Measurements from ENCODE around the gene ABHD1. TPM values are rescaled to one million over a fixed set of nuclear protein-coding genes. Genes with fewer than 3 reads are reported as not detected.
"Not testable (repeated sequence)": the region's sequence is repeated elsewhere in the genome, so short reads cannot be mapped to it uniquely, and the experiment has no call there.

Gene ABHD1
- total RNA-seq, 2 donors from 2014 or later, result 0.29 to 1.0 TPM

- Histone ChIP-seq H3K4me1 (ENCODE audit: control insufficient read depth, insufficient read depth, low read length) (no peaks in the 10 kb centered on the region), H3K4me3 (ENCODE audit: low read length) (no peak overlapping the region), H3K9ac (ENCODE audit: extremely low read depth, low read length, poor library complexity, severe bottlenecking) (no peak overlapping the region), H3K9me3 (ENCODE audit: control insufficient read depth, low read length) (no peaks in the 10 kb centered on the region), H3K27ac (ENCODE audit: low read depth, low read length) (no peak overlapping the region), H3K36me3 (ENCODE audit: control insufficient read depth, insufficient read depth, low read length) (no peaks in the 10 kb centered on the region), H3K27me3 (ENCODE audit: control insufficient read depth, insufficient read depth, low read length, poor library complexity, severe bottlenecking) (peaks cover 24% of the 10 kb centered on the region)
- TF ChIP-seq, protein P1, sequence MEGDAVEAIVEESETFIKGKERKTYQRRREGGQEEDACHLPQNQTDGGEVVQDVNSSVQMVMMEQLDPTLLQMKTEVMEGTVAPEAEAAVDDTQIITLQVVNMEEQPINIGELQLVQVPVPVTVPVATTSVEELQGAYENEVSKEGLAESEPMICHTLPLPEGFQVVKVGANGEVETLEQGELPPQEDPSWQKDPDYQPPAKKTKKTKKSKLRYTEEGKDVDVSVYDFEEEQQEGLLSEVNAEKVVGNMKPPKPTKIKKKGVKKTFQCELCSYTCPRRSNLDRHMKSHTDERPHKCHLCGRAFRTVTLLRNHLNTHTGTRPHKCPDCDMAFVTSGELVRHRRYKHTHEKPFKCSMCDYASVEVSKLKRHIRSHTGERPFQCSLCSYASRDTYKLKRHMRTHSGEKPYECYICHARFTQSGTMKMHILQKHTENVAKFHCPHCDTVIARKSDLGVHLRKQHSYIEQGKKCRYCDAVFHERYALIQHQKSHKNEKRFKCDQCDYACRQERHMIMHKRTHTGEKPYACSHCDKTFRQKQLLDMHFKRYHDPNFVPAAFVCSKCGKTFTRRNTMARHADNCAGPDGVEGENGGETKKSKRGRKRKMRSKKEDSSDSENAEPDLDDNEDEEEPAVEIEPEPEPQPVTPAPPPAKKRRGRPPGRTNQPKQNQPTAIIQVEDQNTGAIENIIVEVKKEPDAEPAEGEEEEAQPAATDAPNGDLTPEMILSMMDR (conservative IDR thresholded peaks at IDR 0.05), result no peak
- Mint-ChIP-seq H3K27ac (no peak overlapping the region), H3K4me3 (no peak overlapping the region), H3K27me3 (ENCODE audit: insufficient read depth) (peaks cover 15% of the 10 kb centered on the region), H3K4me1 (no peaks in the 10 kb centered on the region), H3K36me3 (ENCODE audit: low read depth) (no peaks in the 10 kb centered on the region), H3K9me3 (no peaks in the 10 kb centered on the region)
- 81 to 82% methylated on average over 6 of the region's 6 CpGs for WGBS, 2 experiments (ENCODE audit: insufficient coverage in 1 of 2, insufficient read length in 1 of 2)
- DNase-seq, result no peak
Observed at GRCh38 chr2:27174638-27175037, 51.0 kb downstream of the ABHD1 start.

DNA sequence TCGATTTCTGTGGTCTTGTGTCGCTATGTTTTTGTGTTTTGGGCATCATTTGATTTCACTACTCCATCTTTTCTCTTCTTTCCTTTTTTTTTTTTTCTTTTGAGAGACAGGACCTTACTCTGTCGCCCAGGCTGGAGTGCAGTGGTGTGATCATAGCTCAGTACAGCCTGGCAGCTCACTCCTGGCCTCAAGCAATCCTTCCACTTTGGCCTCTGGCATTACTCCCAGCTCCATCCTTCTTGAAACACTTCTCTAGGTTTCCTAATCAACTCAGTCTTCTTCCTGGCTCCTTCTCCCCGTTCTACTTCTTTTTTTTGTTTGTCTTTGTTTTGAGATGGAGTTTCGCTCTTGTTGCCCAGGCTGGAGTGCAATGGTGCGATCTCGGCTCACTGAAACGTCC, 51.7 kb downstream of the ABHD1 start:
- H3K9me3 Mint-ChIP-seq, result no peaks in the 10 kb centered on the region
- no peaks in the 10 kb centered on the region for H3K4me1 Mint-ChIP-seq
- no peak for DNase-seq
- WGBS, 2 experiments (ENCODE audit: insufficient coverage in 1 of 2, insufficient read length in 1 of 2), result 81 to 93% methylated on average over 5 to 8 of the region's 8 CpGs
- Histone ChIP-seq H3K36me3 (ENCODE audit: control insufficient read depth, insufficient read depth, low read length) (no peaks in the 10 kb centered on the region), H3K4me3 (ENCODE audit: low read length) (no peak overlapping the region), H3K9me3 (ENCODE audit: control insufficient read depth, low read length) (no peaks in the 10 kb centered on the region), H3K27ac (ENCODE audit: low read depth, low read length) (no peak overlapping the region), H3K27me3 (ENCODE audit: control insufficient read depth, insufficient read depth, low read length, poor library complexity, severe bottlenecking) (peaks cover 20% of the 10 kb centered on the region), H3K9ac (ENCODE audit: extremely low read depth, low read length, poor library complexity, severe bottlenecking) (no peak overlapping the region), H3K4me1 (ENCODE audit: control insufficient read depth, insufficient read depth, low read length) (no peaks in the 10 kb centered on the region)
- H3K27ac Mint-ChIP-seq, result no peak overlapping the region
- H3K27me3 Mint-ChIP-seq (ENCODE audit: insufficient read depth), result peaks cover 15% of the 10 kb centered on the region
- no peak overlapping the region for H3K4me3 Mint-ChIP-seq
- H3K36me3 Mint-ChIP-seq (ENCODE audit: low read depth), result no peaks in the 10 kb centered on the region
- TF ChIP-seq, protein P1 (conservative IDR thresholded peaks at IDR 0.05), result no peak

- not testable (repeated sequence) for H3K9ac ChIP-seq (ENCODE audit: extremely low read depth, low read length, poor library complexity, severe bottlenecking); H3K27ac ChIP-seq (ENCODE audit: low read depth, low read length); H3K4me3 ChIP-seq (ENCODE audit: low read length); H3K9me3 ChIP-seq (ENCODE audit: control insufficient read depth, low read length); H3K4me1 ChIP-seq (ENCODE audit: control insufficient read depth, insufficient read depth, low read length); H3K4me3 Mint-ChIP-seq; H3K36me3 ChIP-seq (ENCODE audit: control insufficient read depth, insufficient read depth, low read length); H3K4me1 Mint-ChIP-seq; H3K9me3 Mint-ChIP-seq; DNase-seq; H3K27ac Mint-ChIP-seq; H3K36me3 Mint-ChIP-seq (ENCODE audit: low read depth)
- 91 to 96% methylated on average over 3 to 4 of the region's 4 CpGs for WGBS, 2 experiments (ENCODE audit: insufficient coverage in 1 of 2, insufficient read length in 1 of 2)
- H3K27me3 Mint-ChIP-seq (ENCODE audit: insufficient read depth), result peaks cover 14% of the 10 kb centered on the region
- H3K27me3 ChIP-seq (ENCODE audit: control insufficient read depth, insufficient read depth, low read length, poor library complexity, severe bottlenecking), result peaks cover 16% of the 10 kb centered on the region
Observed at GRCh38 chr2:27175781-27176180, 52.2 kb downstream of the ABHD1 start.

Measured in endodermal cell (in vitro differentiated cells).